Caco-2 (cell line): Measurements from ENCODE around the gene MAD1L1. TPM values are rescaled to one million over a fixed set of nuclear protein-coding genes. Genes with fewer than 3 reads are reported as not detected.

Experiments
- BruUV-seq: library from RNA; stranded (reverse); fragments of 400-500 nt; replicated peaks from 2 replicates; lab custom pipeline; 2021; lab: Mats Ljungman, UMichigan
- CTCF ChIA-PET: fragments of 300-600 bp; sonication (Branson Sonifier 250); formaldehyde crosslinking; loops from one replicate; lab custom pipeline; 2022; ENCODE audit warnings: antibody characterized with exemption; lab: Charles Lee
- POLR2A ChIA-PET: fragments of 300-600 bp; sonication (Branson Sonifier 250); formaldehyde crosslinking; loops from one replicate; lab custom pipeline; 2022; ENCODE audit warnings: antibody characterized with exemption; lab: Charles Lee
- DNase-seq, 2 experiments: peaks; one replicate each; pipeline versions ENCODE4 v3.0.0 to v3.0.0-alpha.2; 2020 to 2022
- H3K27me3 ChIP-seq: replicated peaks from 2 replicates; pipeline ENCODE4 v1.6.0; 2011; ENCODE audit warnings: low read length; ENCODE audit not compliant: control insufficient read depth, insufficient read depth
- H3K36me3 ChIP-seq: 2 replicates; pipeline ENCODE4 v1.5.1; 2011; ENCODE audit warnings: low read length; ENCODE audit not compliant: control insufficient read depth, insufficient read depth
- H3K4me1 ChIP-seq: fragments of 250-450 bp; sonication (Bioruptor Pico); 2 replicates; pipeline ENCODE4 v1.5.1; 2020; ENCODE audit warnings: mild to moderate bottlenecking
- H3K4me3 ChIP-seq: 2 replicates; pipeline ENCODE4 v1.5.1; 2011; ENCODE audit warnings: low read depth, mild to moderate bottlenecking, control low read depth, low read length
- H3K9me3 ChIP-seq: fragments of 250-450 bp; sonication (Bioruptor Pico); 2 replicates; pipeline ENCODE4 v1.5.1; 2020; ENCODE audit warnings: mild to moderate bottlenecking, moderate library complexity
- H3K27ac Mint-ChIP-seq: one replicate; pipeline ENCODE4 v1.8.0; 2022; ENCODE audit warnings: mixed read lengths; ENCODE audit not compliant: unreplicated experiment
- H3K27me3 Mint-ChIP-seq: one replicate; pipeline ENCODE4 v1.8.0; 2022; ENCODE audit warnings: mixed read lengths; ENCODE audit not compliant: insufficient read depth, unreplicated experiment
- H3K36me3 Mint-ChIP-seq: one replicate; pipeline ENCODE4 v1.8.0; 2022; ENCODE audit warnings: mild to moderate bottlenecking, mixed read lengths; ENCODE audit not compliant: insufficient read depth, unreplicated experiment
- H3K4me1 Mint-ChIP-seq: one replicate; pipeline ENCODE4 v1.8.0; 2022; ENCODE audit warnings: low read depth, mixed read lengths; ENCODE audit not compliant: unreplicated experiment
- H3K4me3 Mint-ChIP-seq: one replicate; pipeline ENCODE4 v1.8.0; 2022; ENCODE audit warnings: mild to moderate bottlenecking, moderate library complexity, mixed read lengths; ENCODE audit not compliant: unreplicated experiment
- H3K9me3 Mint-ChIP-seq: one replicate; pipeline ENCODE4 v1.8.0; 2022; ENCODE audit warnings: mixed read lengths; ENCODE audit not compliant: unreplicated experiment
- CTCF ChIP-seq, 2 experiments: fragments of 200-600 bp in 1 of 2; IDR thresholded peaks; 1 replicate in 1 of 2; 2 replicates in 1 of 2; pipeline versions ENCODE4 v1.5.1 to v1.8.0; 2011 to 2022; ENCODE audit warnings: antibody characterized with exemption in 1 of 2, control low read depth in 1 of 2, inconsistent platforms in 1 of 2, low read depth in 1 of 2, low read length in 1 of 2, mild to moderate bottlenecking in 1 of 2, moderate library complexity in 1 of 2; ENCODE audit not compliant: insufficient read depth in 1 of 2, severe bottlenecking in 1 of 2, unreplicated experiment in 1 of 2
- intact Hi-C: fragments of 100-400 bp; cut with micrococcal nuclease; formaldehyde crosslinking; loops from one replicate; pipeline ENCODE4 v1.10.0; 2022; ENCODE audit not compliant: unreplicated experiment
- total RNA-seq: library from RNA; stranded (reverse); gene quantifications from 2 replicates; pipeline ENCODE4 v1.2.3, GENCODE V29; 2022

MAD1L1 gene
- total RNA-seq, 1 experiment from 2014 or later = 58.6 TPM

DNA sequence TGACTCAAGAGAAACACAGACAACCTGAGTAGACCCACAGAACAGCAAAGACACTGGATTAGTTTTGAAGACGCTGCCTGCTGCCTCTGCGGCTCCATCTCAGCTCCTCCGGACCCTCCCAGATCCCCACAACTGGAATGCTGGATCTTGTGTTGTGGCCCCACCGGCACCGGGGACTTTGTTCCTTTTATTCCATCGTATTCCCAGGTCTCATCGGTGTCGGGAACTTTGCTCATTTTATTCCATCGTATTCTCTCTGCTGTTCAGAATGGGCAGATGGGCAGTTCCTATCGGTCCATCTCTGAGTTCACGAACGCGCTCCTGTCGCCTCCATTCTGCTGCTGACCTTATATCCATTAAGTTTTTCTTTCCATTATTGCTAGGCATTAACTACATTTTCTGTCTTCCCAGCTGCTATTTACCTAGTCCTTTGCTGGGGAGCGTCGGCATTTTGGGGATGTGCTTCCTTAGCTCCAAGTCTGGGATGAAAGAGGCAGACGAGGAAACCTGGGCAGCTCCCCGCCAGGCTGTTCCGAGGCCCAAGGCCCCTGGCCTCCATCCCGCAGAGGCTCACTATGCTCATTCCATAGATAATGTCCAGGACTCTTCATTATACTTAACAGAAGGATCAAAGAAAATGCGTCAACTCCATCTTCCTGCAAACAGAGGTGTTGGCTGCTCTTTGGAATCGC is 192.4 kb downstream of the MAD1L1 start:
- peaks cover 26% of the 10 kb centered on the region for H3K36me3 Mint-ChIP-seq
- no peaks in the 10 kb centered on the region for H3K27me3 Mint-ChIP-seq
- Histone ChIP-seq H3K4me3 (no peak overlapping the region), H3K9me3 (no peaks in the 10 kb centered on the region), H3K4me1 (peaks cover 3% of the 10 kb centered on the region; the same call in 1 of the 2 replicates), H3K27me3 (no peaks in the 10 kb centered on the region), H3K36me3 (peaks cover 1% of the 10 kb centered on the region; the same call in 1 of the 2 replicates)
- peak in 1 of 2 experiments; percentile 8 for DNase-seq
- no peak overlapping the region for H3K4me3 Mint-ChIP-seq
- no TSS peak for BruUV-seq
- ChIA-PET POLR2A (no interaction called here), CTCF (interaction anchor here (0.9 kb wide), 1 partner anchor 42 kb away, joined by 3 read pairs; no protein-coding TSS in a partner anchor)
- no peak overlapping the region for H3K27ac Mint-ChIP-seq
- peaks cover 21% of the 10 kb centered on the region for H3K4me1 Mint-ChIP-seq
- intact Hi-C loops = no loop called here
- H3K9me3 Mint-ChIP-seq = no peaks in the 10 kb centered on the region
- TF ChIP-seq CTCF (IDR thresholded peaks at IDR 0.05; ENCODE audit: insufficient read depth in 1 of 2, low read depth in 1 of 2, low read length in 1 of 2, severe bottlenecking in 1 of 2, unreplicated experiment in 1 of 2) = no peak

DNA sequence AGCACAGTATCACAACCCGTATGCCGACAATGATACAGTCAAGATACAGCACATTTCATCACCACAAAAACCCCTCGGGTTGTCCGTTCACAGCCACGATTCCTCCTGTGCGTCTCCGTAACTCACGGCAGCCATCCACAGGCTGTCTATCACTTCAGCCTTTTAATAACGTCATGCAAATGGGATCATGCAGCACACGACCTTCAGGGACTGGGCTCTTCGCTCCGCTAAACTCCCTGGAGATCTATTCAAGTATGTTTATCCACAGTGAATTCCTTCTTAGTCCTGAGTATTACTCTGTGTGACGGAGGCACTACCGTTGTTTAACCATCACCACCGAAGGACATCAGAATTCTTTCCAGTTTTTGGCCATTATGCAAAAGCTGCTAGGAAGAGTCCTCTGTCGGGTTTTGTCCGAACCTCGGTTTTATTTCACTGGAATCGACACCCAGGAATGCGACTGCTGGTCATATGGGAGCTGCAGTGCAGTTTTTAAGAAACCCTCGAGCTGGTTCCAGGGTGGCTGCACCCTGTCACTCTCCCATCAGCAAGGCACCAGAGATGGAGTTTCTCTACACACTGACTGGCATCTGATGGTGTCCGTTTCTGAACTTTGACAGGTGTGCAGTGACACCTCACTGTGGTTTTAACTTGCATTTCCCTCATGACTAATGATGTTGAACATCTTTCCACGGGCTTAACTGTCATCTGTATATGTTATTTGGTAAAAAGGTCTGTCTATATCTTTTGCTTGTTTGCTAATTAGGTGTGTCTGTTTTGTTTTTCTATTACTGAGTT is 193.6 kb downstream of the MAD1L1 start:
- H3K27me3 Mint-ChIP-seq = no peaks in the 10 kb centered on the region
- H3K4me1 Mint-ChIP-seq = peaks cover 21% of the 10 kb centered on the region
- no peaks in the 10 kb centered on the region for H3K9me3 ChIP-seq
- H3K36me3 ChIP-seq = peaks cover 1% of the 10 kb centered on the region; the same call in 1 of the 2 replicates
- H3K27ac Mint-ChIP-seq = no peak overlapping the region
- peaks cover 3% of the 10 kb centered on the region; the same call in 1 of the 2 replicates for H3K4me1 ChIP-seq
- H3K9me3 Mint-ChIP-seq = no peaks in the 10 kb centered on the region
- ChIA-PET POLR2A (no interaction called here), CTCF (no interaction called here)
- no peak for TF ChIP-seq CTCF (IDR thresholded peaks at IDR 0.05; ENCODE audit: insufficient read depth in 1 of 2, low read depth in 1 of 2, low read length in 1 of 2, severe bottlenecking in 1 of 2, unreplicated experiment in 1 of 2)
- DNase-seq = peak in 1 of 2 experiments; percentile 7
- no peaks in the 10 kb centered on the region for H3K27me3 ChIP-seq
- H3K4me3 ChIP-seq = no peak overlapping the region
- intact Hi-C loops = no loop called here
- BruUV-seq = no TSS peak
- peaks cover 27% of the 10 kb centered on the region for H3K36me3 Mint-ChIP-seq
- H3K4me3 Mint-ChIP-seq = no peak overlapping the region

- Histone ChIP-seq H3K36me3 (no peaks in the 10 kb centered on the region; the same call in 1 of the 2 replicates), H3K9me3 (no peaks in the 10 kb centered on the region), H3K4me1 (peaks cover 3% of the 10 kb centered on the region; the same call in 1 of the 2 replicates), H3K4me3 (no peak overlapping the region), H3K27me3 (no peaks in the 10 kb centered on the region)
- intact Hi-C loops = no loop called here
- H3K4me1 Mint-ChIP-seq = peaks cover 21% of the 10 kb centered on the region
- BruUV-seq = no TSS peak
- H3K27ac Mint-ChIP-seq = no peak overlapping the region
- ChIA-PET POLR2A (no interaction called here), CTCF (no interaction called here)
- DNase-seq = peak in 1 of 2 experiments; percentile 5
- H3K9me3 Mint-ChIP-seq = no peaks in the 10 kb centered on the region
- peaks cover 20% of the 10 kb centered on the region for H3K36me3 Mint-ChIP-seq
- TF ChIP-seq CTCF (IDR thresholded peaks at IDR 0.05; ENCODE audit: insufficient read depth in 1 of 2, low read depth in 1 of 2, low read length in 1 of 2, severe bottlenecking in 1 of 2, unreplicated experiment in 1 of 2) = no peak
- no peak overlapping the region for H3K4me3 Mint-ChIP-seq
- no peaks in the 10 kb centered on the region for H3K27me3 Mint-ChIP-seq
Observed at GRCh38 chr7:2037808-2038522, 194.8 kb downstream of the MAD1L1 start.
